PC-3 (cell line): ENCODE results near the gene ZNF771.

Source experiments
- CTCF ChIP-seq: fragments of 300-600 bp; sonication (generic); conservative IDR thresholded peaks from 2 replicates; pipeline ENCODE4 v1.5.1; 2017; ENCODE audit warnings: antibody characterized with exemption, low read depth, mild to moderate bottlenecking, low read length
- EZH2phosphoT487 ChIP-seq: fragments of 300-600 bp; sonication (generic); IDR thresholded peaks from 2 replicates; pipeline ENCODE4 v1.6.1; 2018; ENCODE audit warnings: mild to moderate bottlenecking, antibody characterized with exemption, low read length, borderline replicate concordance

- TF ChIP-seq CTCF (no peak), EZH2phosphoT487 (no peak)
Observed at GRCh38 chr16:30369091-30369937, 38.1 kb upstream of the ZNF771 start.
